ENCODE data around the gene DENND5A.

GRCh38 chr11:9092853-9093778, 172.0 kb downstream of the DENND5A start:
- TF ChIP-seq EZH2phosphoT487 (IDR thresholded peaks at IDR 0.05; ENCODE audit: borderline replicate concordance, low read depth, low read length) = no peak
- TF ChIP-seq, protein P1, sequence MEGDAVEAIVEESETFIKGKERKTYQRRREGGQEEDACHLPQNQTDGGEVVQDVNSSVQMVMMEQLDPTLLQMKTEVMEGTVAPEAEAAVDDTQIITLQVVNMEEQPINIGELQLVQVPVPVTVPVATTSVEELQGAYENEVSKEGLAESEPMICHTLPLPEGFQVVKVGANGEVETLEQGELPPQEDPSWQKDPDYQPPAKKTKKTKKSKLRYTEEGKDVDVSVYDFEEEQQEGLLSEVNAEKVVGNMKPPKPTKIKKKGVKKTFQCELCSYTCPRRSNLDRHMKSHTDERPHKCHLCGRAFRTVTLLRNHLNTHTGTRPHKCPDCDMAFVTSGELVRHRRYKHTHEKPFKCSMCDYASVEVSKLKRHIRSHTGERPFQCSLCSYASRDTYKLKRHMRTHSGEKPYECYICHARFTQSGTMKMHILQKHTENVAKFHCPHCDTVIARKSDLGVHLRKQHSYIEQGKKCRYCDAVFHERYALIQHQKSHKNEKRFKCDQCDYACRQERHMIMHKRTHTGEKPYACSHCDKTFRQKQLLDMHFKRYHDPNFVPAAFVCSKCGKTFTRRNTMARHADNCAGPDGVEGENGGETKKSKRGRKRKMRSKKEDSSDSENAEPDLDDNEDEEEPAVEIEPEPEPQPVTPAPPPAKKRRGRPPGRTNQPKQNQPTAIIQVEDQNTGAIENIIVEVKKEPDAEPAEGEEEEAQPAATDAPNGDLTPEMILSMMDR (conservative IDR thresholded peaks at IDR 0.05; ENCODE audit: low read length) = peak; percentile 70
